ENCODE data around the gene PDYN. TPM values are rescaled to one million over a fixed set of nuclear protein-coding genes. Genes with fewer than 3 reads are reported as not detected.

The PDYN gene
- total RNA-seq, 6 experiments from 2014 or later = not detected

GRCh38 chr20:1959156-1959555, 34.7 kb downstream of the PDYN start:
- no peak for DNase-seq
- H3K27me3 Mint-ChIP-seq (ENCODE audit: insufficient read depth) = peaks cover 33% of the 10 kb centered on the region
- no peaks in the 10 kb centered on the region for H3K9me3 Mint-ChIP-seq
- H3K27ac Mint-ChIP-seq = no peak overlapping the region
- no peaks in the 10 kb centered on the region for H3K36me3 Mint-ChIP-seq (ENCODE audit: low read depth)
- TF ChIP-seq CTCF (IDR thresholded peaks at IDR 0.05) = no peak
- peaks cover 5% of the 10 kb centered on the region; the same call in 1 of the 2 replicates for H3K4me1 Mint-ChIP-seq (ENCODE audit: low read depth)
- no peak overlapping the region for H3K4me3 Mint-ChIP-seq

- no peak for DNase-seq
- H3K4me3 Mint-ChIP-seq = no peak overlapping the region
- no peak for TF ChIP-seq CTCF (IDR thresholded peaks at IDR 0.05)
- H3K27me3 Mint-ChIP-seq (ENCODE audit: insufficient read depth) = peaks cover 36% of the 10 kb centered on the region
- H3K36me3 Mint-ChIP-seq (ENCODE audit: low read depth) = no peaks in the 10 kb centered on the region
- peaks cover 5% of the 10 kb centered on the region; the same call in 1 of the 2 replicates for H3K4me1 Mint-ChIP-seq (ENCODE audit: low read depth)
- H3K9me3 Mint-ChIP-seq = no peaks in the 10 kb centered on the region
- no peak overlapping the region for H3K27ac Mint-ChIP-seq
These were observed 35.4 kb downstream of the PDYN start for GRCh38 chr20:1958426-1958825.

GRCh38 chr20:1955217-1955616, 38.6 kb downstream of the PDYN start:
- Mint-ChIP-seq H3K36me3 (ENCODE audit: low read depth) (no peaks in the 10 kb centered on the region), H3K9me3 (no peaks in the 10 kb centered on the region), H3K4me3 (no peak overlapping the region), H3K27me3 (ENCODE audit: insufficient read depth) (peaks cover 36% of the 10 kb centered on the region), H3K27ac (no peak overlapping the region), H3K4me1 (ENCODE audit: low read depth) (no peaks in the 10 kb centered on the region; the same call in 1 of the 2 replicates)
- DNase-seq = no peak
- no peak for TF ChIP-seq CTCF (IDR thresholded peaks at IDR 0.05)

GRCh38 chr20:1953621-1954020, 40.2 kb downstream of the PDYN start:
- H3K36me3 Mint-ChIP-seq (ENCODE audit: low read depth) = no peaks in the 10 kb centered on the region
- H3K4me3 Mint-ChIP-seq = no peak overlapping the region
- DNase-seq = no peak

GRCh38 chr20:1952737-1953530, 40.9 kb downstream of the PDYN start:
- TF ChIP-seq CTCF (IDR thresholded peaks at IDR 0.05) = no peak
- no peak overlapping the region for H3K4me3 Mint-ChIP-seq
- H3K4me1 Mint-ChIP-seq (ENCODE audit: low read depth) = no peaks in the 10 kb centered on the region
- no peak overlapping the region for H3K27ac Mint-ChIP-seq
- no peaks in the 10 kb centered on the region for H3K36me3 Mint-ChIP-seq (ENCODE audit: low read depth)
- H3K27me3 Mint-ChIP-seq (ENCODE audit: insufficient read depth) = peaks cover 30% of the 10 kb centered on the region
- H3K9me3 Mint-ChIP-seq = no peaks in the 10 kb centered on the region
- no peak for DNase-seq

More at GRCh38 chr20:1953621-1954020, 40.2 kb downstream of the PDYN start:
- peaks cover 33% of the 10 kb centered on the region for H3K27me3 Mint-ChIP-seq (ENCODE audit: insufficient read depth)
- no peak for TF ChIP-seq CTCF (IDR thresholded peaks at IDR 0.05)
- no peaks in the 10 kb centered on the region for H3K9me3 Mint-ChIP-seq
- H3K4me1 Mint-ChIP-seq (ENCODE audit: low read depth) = no peaks in the 10 kb centered on the region
- H3K27ac Mint-ChIP-seq = no peak overlapping the region

All from HFFc6 (cell line).